Psoas muscle (tissue), 8 donors: ENCODE data around the gene ZNF302. TPM values are rescaled to one million over a fixed set of nuclear protein-coding genes. Genes with fewer than 3 reads are reported as not detected.
A peak's percentile ranks its signal among the peaks of the same experiment; 100 is the strongest.
"Not testable (repeated sequence)": the region's sequence is repeated elsewhere in the genome, so short reads cannot be mapped to it uniquely, and the experiment has no call there.

Experiments used
- ATAC-seq, 4 donors: fragments of 200-7000 bp; cut with Tn5 transposase; one replicate each; pipeline ENCODE4 v1.9.1; 2020; ENCODE audit warnings: moderate library complexity in 3 of 4, mild to moderate bottlenecking in 2 of 4
- DNase-seq, 2 donors: peaks; one replicate each; pipeline ENCODE4 v3.0.0-alpha.2; 2020
- H3K27ac ChIP-seq: fragments of 200-600 bp; one replicate; pipeline ENCODE4 v1.8.0; 2022
- H3K27me3 ChIP-seq, 3 donors: fragments of 200-600 bp in 1 of 3; one replicate each; pipeline versions ENCODE4 v1.6.1 to v1.8.0; 2013 to 2022; ENCODE audit warnings: low read length in 2 of 3, mild to moderate bottlenecking in 2 of 3, moderate library complexity in 1 of 3; ENCODE audit not compliant: insufficient read depth in 3 of 3
- H3K36me3 ChIP-seq, 2 donors: fragments of 200-600 bp in 1 of 2; one replicate each; pipeline versions ENCODE4 v1.6.1 to v1.8.0; 2013 to 2022; ENCODE audit warnings: low read depth in 1 of 2, mild to moderate bottlenecking in 1 of 2, moderate library complexity in 1 of 2; ENCODE audit not compliant: insufficient read depth in 1 of 2
- H3K4me1 ChIP-seq: fragments of 200-600 bp; one replicate; pipeline ENCODE4 v1.8.0; 2022
- H3K4me3 ChIP-seq: fragments of 200-600 bp; one replicate; pipeline ENCODE4 v1.8.0; 2022; ENCODE audit warnings: mild to moderate bottlenecking
- H3K9me3 ChIP-seq: fragments of 200-600 bp; one replicate; pipeline ENCODE4 v1.8.0; 2022
- CTCF ChIP-seq: fragments of 200-600 bp; IDR thresholded peaks from one replicate; pipeline ENCODE4 v1.8.0; 2022; ENCODE audit warnings: antibody characterized with exemption
- WGBS, 3 donors: extraction: QIAGEN DNeasy Blood & Tissue Kit; methylation state at CpG; one replicate each; pipeline versions ENCODE4 v1.1.6 to v1.1.7; 2013; 5-methylcytosine and 5-hydroxymethylcytosine counted together
- intact Hi-C, 2 donors: fragments of 100-400 bp; cut with DNase I; formaldehyde crosslinking; loops; one replicate each; pipeline versions ENCODE4 v1.11.0 to v1.14.2; 2022
- polyA plus RNA-seq, 3 donors: library from polyadenylated mRNA; stranded (reverse); fragments of 200-250 nt; gene quantifications; one replicate each; pipeline ENCODE4 v1.2.3, GENCODE V29; 2013
- total RNA-seq, 4 donors: library from RNA; stranded (reverse); fragmentation: NEBNext Ultra II Directional in 2 of 4; extraction: Animal tissue kit (Norgen Biotek cat#: 25700) in 2 of 4; gene quantifications; one replicate each; pipeline versions ENCODE4 v1.2.1 to v1.2.4, GENCODE V29; 2021 to 2023
- donor health status: healthy with polysubstance abuse.
- donor health status: DM: no; HTN: no; CAD: no; lungs with moderate emphysema.
- donor health status: Bipolar disorder and iron deficiency.
- donor health status: healthy.
- donor health status: DM: yes; HTN: yes; CAD: no.
- donor health status: DM: no; HTN: no; CAD: no.
- donor health status: DM: no; HTN: no; CAD: no.
- donor health status: DM: yes; HTN: yes; CAD: no.

The ZNF302 gene
- total and polyA plus RNA-seq, 7 donors, result 20.4 to 86.3 (median 25.6) TPM

- Histone ChIP-seq H3K27ac (peak within 1 kb of the TSS; percentile 98), H3K27me3 (no peaks in the 10 kb centered on the region), H3K4me1 (peaks cover 44% of the 10 kb centered on the region), H3K36me3 (peaks cover 6 to 32% of the 10 kb centered on the region in 2 donors), H3K4me3 (peak within 1 kb of the TSS; percentile 83), H3K9me3 (peaks cover 6% of the 10 kb centered on the region)
- peak; percentile 71 to 80 (median 72) for ATAC-seq
- TF ChIP-seq CTCF, result peak; percentile 16
- intact Hi-C loops, result loop anchor here (5.0 to 10.0 kb wide), 2 partner anchors 35 to 58 kb away; partner anchors contain the start of gene ZNF181 (in 1 of the 2)
- no peak for DNase-seq
- WGBS, 3 donors, result 5% methylated on average over 25 to 26 of the region's 26 CpGs
These were observed 637 bp upstream of the ZNF302 start, which contains the start of gene SCGB2B2 for GRCh38 chr19:34676697-34677385. TSS of gene SCGB2B2 (minus strand) at chr19:34677159. CDS start at chr19:34594563, 82,596 bp downstream.

DNA sequence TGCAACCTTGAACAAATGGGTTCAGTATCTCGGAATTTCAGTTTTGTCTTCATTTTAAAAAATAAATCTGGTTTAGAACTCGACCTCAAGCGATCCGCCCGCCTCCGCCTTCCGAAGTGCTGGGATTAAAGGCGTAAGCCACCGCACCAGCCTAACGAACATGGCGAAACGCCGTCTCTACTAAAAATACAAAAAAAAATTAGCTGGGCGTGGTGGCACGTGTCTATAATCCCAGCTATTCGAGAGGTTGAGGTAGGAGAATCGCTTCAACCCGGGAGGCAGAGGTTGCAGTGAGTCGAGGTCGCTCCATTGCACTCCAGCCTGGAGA lies 571 bp downstream of the ZNF302 start:
- WGBS, 3 donors, result 1 to 2% (median 1%) methylated on average over 20 of the region's 20 CpGs

DNA sequence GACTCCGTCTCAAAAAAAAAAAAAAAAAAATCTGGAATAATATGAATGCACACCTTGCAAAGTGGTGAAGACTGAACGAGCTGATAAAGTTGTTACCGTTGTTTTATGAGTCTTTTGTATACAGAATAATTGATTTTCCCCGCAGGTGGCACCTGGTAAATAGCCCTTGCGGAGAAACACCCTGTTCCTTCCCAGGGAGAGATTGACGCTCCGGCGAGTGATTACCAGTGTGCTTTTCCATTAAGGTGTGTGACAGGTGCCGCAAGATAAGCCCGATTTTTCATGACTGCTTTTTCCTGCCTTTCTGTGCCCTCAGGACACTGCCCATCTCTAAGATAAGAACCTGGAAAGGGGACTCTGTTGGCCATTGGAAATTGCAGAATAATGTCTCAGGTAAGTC lies 943 bp downstream of the ZNF302 start:
- Histone ChIP-seq H3K27me3 (no peaks in the 10 kb centered on the region), H3K4me3 (peak overlapping the region; percentile 83), H3K4me1 (peaks cover 40% of the 10 kb centered on the region), H3K27ac (peak overlapping the region; percentile 98), H3K9me3 (peaks cover 9% of the 10 kb centered on the region), H3K36me3 (peaks cover 9 to 48% of the 10 kb centered on the region in 2 donors)
- intact Hi-C loops, result loop anchor here (5.0 to 10.0 kb wide), 2 partner anchors 36 to 56 kb away; partner anchors contain the start of gene ZNF181 (in 1 of the 2)
- DNase-seq (no peak), ATAC-seq (no peak)
- 38 to 51% (median 43%) methylated on average over 10 of the region's 10 CpGs for WGBS, 3 donors
- TF ChIP-seq CTCF, result no peak

More for the DNA sequence above, 571 bp downstream of the ZNF302 start:
- TF ChIP-seq CTCF, result no peak
- ATAC-seq (peak in 1 of 4 donors; percentile 9), DNase-seq (no peak)
- intact Hi-C loops, result loop anchor here (5.0 to 10.0 kb wide), 2 partner anchors 36 to 57 kb away; partner anchors contain the start of gene ZNF181 (in 1 of the 2)
- Histone ChIP-seq H3K36me3 (peaks cover 9 to 44% of the 10 kb centered on the region in 2 donors), H3K4me1 (peaks cover 44% of the 10 kb centered on the region), H3K27ac (peak overlapping the region; percentile 98), H3K4me3 (peak overlapping the region; percentile 83), H3K27me3 (no peaks in the 10 kb centered on the region), H3K9me3 (peaks cover 9% of the 10 kb centered on the region)

DNA sequence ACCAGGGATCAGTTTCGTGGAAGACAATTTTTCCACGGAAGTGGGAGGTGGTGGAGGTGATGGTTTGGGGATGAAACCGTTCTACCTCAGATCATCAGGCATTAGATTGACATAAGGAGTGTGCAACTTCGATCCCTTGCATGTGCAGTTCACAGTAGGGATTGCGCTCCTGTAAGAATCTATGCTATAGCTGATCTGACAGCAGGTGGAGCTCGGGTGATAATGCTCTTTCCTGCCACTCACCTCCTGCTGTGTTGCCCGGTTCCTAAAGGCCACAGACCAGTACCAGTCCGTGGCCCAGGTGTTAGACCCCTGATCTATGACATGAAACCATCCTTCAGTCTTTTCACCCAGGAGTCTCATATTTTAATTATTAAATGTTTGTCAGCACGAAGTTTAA lies 4.0 kb downstream of the ZNF302 start:
- H3K4me3 ChIP-seq, result no peak overlapping the region
- no peak for ATAC-seq

GRCh38 chr19:34685266-34685665 lies 7.8 kb downstream of the ZNF302 start:
- WGBS, 3 donors, result 78 to 98% (median 87%) methylated on average over 5 of the region's 5 CpGs
- peaks cover 3 to 57% of the 10 kb centered on the region in 2 donors for H3K36me3 ChIP-seq
- H3K27me3 ChIP-seq, H3K27ac ChIP-seq, H3K4me1 ChIP-seq, H3K4me3 ChIP-seq, intact Hi-C loops, DNase-seq, ATAC-seq: not testable (repeated sequence)
- peaks cover 25% of the 10 kb centered on the region for H3K9me3 ChIP-seq

More for the DNA sequence above, 4.0 kb downstream of the ZNF302 start:
- TF ChIP-seq CTCF, result no peak
- Histone ChIP-seq H3K27ac (no peak overlapping the region), H3K4me1 (peaks cover 15% of the 10 kb centered on the region), H3K36me3 (peaks cover 9 to 73% of the 10 kb centered on the region in 2 donors), H3K27me3 (no peaks in the 10 kb centered on the region), H3K9me3 (peaks cover 25% of the 10 kb centered on the region)
- intact Hi-C loops, result no loop called here
- DNase-seq, result no peak
- 95 to 97% (median 96%) methylated on average over 9 of the region's 9 CpGs for WGBS, 3 donors
